Measurements from ENCODE around the gene CDKL1. TPM values are rescaled to one million over a fixed set of nuclear protein-coding genes. Genes with fewer than 3 reads are reported as not detected.

The CDKL1 gene
- total RNA-seq, 1 donor from 2014 or later: 15.7 TPM

DNA sequence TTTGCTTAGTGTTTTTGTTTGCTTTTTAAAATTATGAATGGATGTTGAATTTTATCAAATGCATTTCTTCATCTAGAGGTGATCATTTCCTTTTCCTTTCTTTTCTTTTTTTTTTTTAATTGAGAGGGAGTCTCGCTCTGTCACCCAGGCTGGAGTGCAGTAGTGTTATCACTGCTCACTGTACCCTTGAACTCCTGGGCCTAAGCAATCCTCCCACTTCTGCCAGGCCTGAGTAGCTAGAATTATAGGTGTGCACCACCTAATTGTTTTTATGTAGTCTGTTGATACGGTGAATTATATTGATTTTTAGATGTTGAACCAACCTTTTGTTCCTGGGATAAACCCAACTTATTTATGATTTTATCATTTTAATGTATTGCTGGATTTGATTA lies 1.5 kb upstream of the CDKL1 start:
- Mint-ChIP-seq H3K27me3 (ENCODE audit: low read depth) (no peaks in the 10 kb centered on the region), H3K27ac (ENCODE audit: unreplicated experiment) (peak overlapping the region; percentile 83), H3K4me3 (ENCODE audit: unreplicated experiment) (no peak overlapping the region), H3K4me1 (ENCODE audit: low read depth) (peaks cover 56% of the 10 kb centered on the region), H3K36me3 (ENCODE audit: low read depth) (peaks cover 1% of the 10 kb centered on the region), H3K9me3 (ENCODE audit: low read depth) (no peaks in the 10 kb centered on the region)
- no peak for DNase-seq (ENCODE audit: low spot score)
- TF ChIP-seq, protein P1, sequence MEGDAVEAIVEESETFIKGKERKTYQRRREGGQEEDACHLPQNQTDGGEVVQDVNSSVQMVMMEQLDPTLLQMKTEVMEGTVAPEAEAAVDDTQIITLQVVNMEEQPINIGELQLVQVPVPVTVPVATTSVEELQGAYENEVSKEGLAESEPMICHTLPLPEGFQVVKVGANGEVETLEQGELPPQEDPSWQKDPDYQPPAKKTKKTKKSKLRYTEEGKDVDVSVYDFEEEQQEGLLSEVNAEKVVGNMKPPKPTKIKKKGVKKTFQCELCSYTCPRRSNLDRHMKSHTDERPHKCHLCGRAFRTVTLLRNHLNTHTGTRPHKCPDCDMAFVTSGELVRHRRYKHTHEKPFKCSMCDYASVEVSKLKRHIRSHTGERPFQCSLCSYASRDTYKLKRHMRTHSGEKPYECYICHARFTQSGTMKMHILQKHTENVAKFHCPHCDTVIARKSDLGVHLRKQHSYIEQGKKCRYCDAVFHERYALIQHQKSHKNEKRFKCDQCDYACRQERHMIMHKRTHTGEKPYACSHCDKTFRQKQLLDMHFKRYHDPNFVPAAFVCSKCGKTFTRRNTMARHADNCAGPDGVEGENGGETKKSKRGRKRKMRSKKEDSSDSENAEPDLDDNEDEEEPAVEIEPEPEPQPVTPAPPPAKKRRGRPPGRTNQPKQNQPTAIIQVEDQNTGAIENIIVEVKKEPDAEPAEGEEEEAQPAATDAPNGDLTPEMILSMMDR (IDR thresholded peaks at IDR 0.05): no peak

DNA sequence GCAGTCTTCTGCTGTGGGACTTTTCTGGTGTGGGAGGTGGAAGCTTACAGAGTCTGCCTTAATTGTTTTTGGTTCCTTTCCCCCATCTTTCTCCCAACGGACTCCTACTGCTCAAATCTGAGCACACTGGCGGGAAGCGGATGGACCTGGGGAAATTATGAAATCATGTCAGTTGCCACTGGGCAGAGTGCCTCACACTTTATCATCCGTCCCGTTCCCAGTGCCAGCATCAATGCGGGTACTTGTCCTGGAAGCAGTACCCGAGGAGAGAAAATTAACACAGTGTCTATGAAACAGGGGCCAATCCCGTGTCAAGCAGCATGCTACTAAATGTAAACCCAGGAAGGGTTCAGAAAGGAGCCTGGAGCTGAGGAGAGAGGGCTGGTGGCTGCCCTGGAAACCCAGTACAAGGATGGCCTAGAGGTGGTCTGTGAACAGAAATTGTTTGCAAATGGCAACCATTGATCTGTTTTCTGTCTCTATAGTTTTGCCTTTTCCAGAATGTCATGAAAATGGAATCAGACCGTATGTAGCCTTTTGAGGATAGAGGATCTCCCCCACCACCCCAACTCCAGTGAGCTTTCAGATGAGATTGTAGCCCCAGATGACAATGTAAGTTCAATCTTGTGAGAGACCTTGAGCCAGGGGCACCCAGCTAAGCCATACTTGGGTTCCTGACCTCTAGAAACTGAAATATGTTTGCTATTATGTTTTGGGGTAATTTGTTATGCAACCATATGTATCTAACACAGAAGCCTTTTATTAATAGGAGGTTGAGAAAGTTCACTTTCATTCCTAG lies 908 bp upstream of the CDKL1 start:
- Mint-ChIP-seq H3K4me3 (ENCODE audit: unreplicated experiment) (peak overlapping the region; percentile 84), H3K9me3 (ENCODE audit: low read depth) (no peaks in the 10 kb centered on the region), H3K36me3 (ENCODE audit: low read depth) (peaks cover 3% of the 10 kb centered on the region), H3K4me1 (ENCODE audit: low read depth) (peaks cover 56% of the 10 kb centered on the region), H3K27me3 (ENCODE audit: low read depth) (no peaks in the 10 kb centered on the region), H3K27ac (ENCODE audit: unreplicated experiment) (peak overlapping the region; percentile 93)
- DNase-seq (ENCODE audit: low spot score): no peak
- TF ChIP-seq, protein P1 (IDR thresholded peaks at IDR 0.05): no peak

DNA sequence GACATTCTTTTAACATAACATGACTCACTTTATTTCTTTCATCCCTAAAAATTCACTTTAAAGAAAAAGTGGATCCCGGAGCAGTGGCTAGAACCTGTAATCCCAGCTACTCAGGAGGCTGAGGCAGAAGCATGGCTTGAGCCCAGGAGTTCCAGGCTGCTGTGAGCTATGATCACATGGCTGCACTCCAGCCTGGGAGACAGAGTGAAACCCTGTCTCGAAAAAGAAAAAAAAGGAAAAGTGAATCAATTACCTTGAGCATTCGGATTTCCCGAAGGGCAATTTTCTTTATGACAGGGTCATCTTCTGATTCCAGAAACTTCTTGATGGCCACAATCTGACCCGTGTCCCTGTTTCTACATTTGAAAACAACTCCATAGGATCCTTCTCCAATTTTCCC lies 1.2 kb downstream of the CDKL1 start:
- TF ChIP-seq, protein P1 (IDR thresholded peaks at IDR 0.05): no peak
- peak overlapping the region; percentile 79 for H3K4me3 Mint-ChIP-seq (ENCODE audit: unreplicated experiment)
- no peaks in the 10 kb centered on the region for H3K9me3 Mint-ChIP-seq (ENCODE audit: low read depth)
- DNase-seq (ENCODE audit: low spot score): no peak
- peak overlapping the region; percentile 95 for H3K27ac Mint-ChIP-seq (ENCODE audit: unreplicated experiment)
- H3K36me3 Mint-ChIP-seq (ENCODE audit: low read depth): peaks cover 3% of the 10 kb centered on the region
- H3K4me1 Mint-ChIP-seq (ENCODE audit: low read depth): peaks cover 53% of the 10 kb centered on the region
- H3K27me3 Mint-ChIP-seq (ENCODE audit: low read depth): no peaks in the 10 kb centered on the region

DNA sequence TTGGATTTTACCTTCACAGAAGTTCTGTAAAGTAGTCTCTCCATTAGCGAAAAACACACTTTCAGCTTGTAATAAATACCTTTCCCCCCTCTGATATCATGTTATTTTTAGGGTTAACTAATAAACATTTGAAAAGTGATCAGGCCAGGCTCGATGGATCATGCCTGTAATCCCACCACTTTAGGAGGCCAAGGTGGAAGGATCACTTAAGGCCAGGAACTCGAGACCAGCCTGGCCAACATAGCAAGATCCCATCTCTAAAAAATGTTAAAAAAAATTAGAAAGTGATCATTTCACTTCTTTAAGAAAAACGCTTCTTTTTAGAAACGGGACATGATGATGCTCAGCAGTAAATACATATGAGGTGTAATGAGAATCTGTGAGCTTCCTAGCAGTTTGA lies 2.0 kb downstream of the CDKL1 start:
- H3K4me1 Mint-ChIP-seq (ENCODE audit: low read depth): peaks cover 46% of the 10 kb centered on the region
- no peaks in the 10 kb centered on the region for H3K27me3 Mint-ChIP-seq (ENCODE audit: low read depth)
- H3K36me3 Mint-ChIP-seq (ENCODE audit: low read depth): peaks cover 3% of the 10 kb centered on the region
- peak overlapping the region; percentile 7 for H3K4me3 Mint-ChIP-seq (ENCODE audit: unreplicated experiment)
- no peaks in the 10 kb centered on the region for H3K9me3 Mint-ChIP-seq (ENCODE audit: low read depth)
- TF ChIP-seq, protein P1 (IDR thresholded peaks at IDR 0.05): no peak
- H3K27ac Mint-ChIP-seq (ENCODE audit: unreplicated experiment): no peak overlapping the region
- no peak for DNase-seq (ENCODE audit: low spot score)

DNA sequence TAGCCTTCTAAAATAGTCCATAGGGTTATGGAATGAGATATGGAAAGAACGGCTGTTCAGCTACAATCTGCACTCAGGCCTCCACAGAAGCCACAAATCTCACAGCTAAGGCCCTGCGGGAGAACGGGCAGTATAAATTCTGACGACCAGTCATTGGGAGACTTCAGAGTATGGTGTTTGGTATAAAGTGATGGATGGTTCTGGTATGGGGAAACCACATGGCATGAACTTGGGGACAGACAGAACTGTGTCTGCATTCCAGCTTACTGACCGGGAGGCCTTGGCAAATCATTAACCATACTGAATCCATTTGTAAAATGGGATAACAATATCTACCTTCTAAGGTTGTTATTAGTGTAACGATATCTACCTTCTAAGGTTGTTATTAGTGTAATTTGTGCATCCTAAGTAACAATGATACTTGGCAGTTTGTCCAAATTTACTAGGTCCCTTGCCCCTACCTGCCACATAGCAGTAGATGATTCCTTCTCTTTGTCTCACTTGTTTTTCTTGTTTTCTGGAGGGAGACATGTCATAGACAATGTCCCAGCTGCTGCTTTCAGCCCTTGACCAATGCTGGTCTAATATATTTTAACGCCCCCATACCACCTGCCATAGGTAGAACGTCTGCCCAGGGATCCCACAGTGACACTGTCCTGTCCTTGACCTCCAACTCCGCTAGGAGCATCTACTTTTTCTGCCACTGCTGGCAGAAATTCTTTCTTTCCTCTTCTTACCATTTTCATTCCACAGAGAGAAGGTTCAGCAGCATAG lies 6.8 kb downstream of the CDKL1 start:
- no peak for DNase-seq (ENCODE audit: low spot score)
- Mint-ChIP-seq H3K4me1 (ENCODE audit: low read depth) (peaks cover 11% of the 10 kb centered on the region), H3K27ac (ENCODE audit: unreplicated experiment) (peak overlapping the region; percentile 12)

More for the DNA sequence above, 6.8 kb downstream of the CDKL1 start:
- no peak overlapping the region for H3K4me3 Mint-ChIP-seq (ENCODE audit: unreplicated experiment)
- no peaks in the 10 kb centered on the region for H3K27me3 Mint-ChIP-seq (ENCODE audit: low read depth)
- no peaks in the 10 kb centered on the region for H3K9me3 Mint-ChIP-seq (ENCODE audit: low read depth)
- TF ChIP-seq, protein P1 (IDR thresholded peaks at IDR 0.05): no peak
- peaks cover 3% of the 10 kb centered on the region for H3K36me3 Mint-ChIP-seq (ENCODE audit: low read depth)

Data from chondrocyte (in vitro differentiated cells).